Neural progenitor cell (in vitro differentiated cells): Measurements from ENCODE around the gene SEMA3E. TPM values are rescaled to one million over a fixed set of nuclear protein-coding genes. Genes with fewer than 3 reads are reported as not detected.

Source experiments
- DNase-seq: peaks from one replicate; pipeline ENCODE4 v3.0.0-alpha.2; 2016; ENCODE audit warnings: low spot score
- H2AFZ ChIP-seq: fragments of 200-600 bp; sonication (generic); replicated peaks from 2 replicates; pipeline ENCODE4 v1.6.1; 2016; ENCODE audit warnings: antibody characterized with exemption
- H3F3A ChIP-seq: fragments of 200-600 bp; sonication (generic); 2 replicates; pipeline ENCODE4 v1.6.1; 2016; ENCODE audit warnings: antibody characterized with exemption, low read depth
- H3K27ac ChIP-seq: fragments of 200-600 bp; sonication (generic); 2 replicates; pipeline ENCODE4 v1.5.1; 2016; ENCODE audit warnings: mild to moderate bottlenecking
- H3K27me3 ChIP-seq: fragments of 200-600 bp; sonication (generic); 2 replicates; pipeline ENCODE4 v1.6.1; 2016; ENCODE audit warnings: mild to moderate bottlenecking, moderate library complexity
- H3K36me3 ChIP-seq: fragments of 200-600 bp; sonication (generic); 2 replicates; pipeline ENCODE4 v1.5.1; 2016
- H3K4me1 ChIP-seq: fragments of 200-600 bp; sonication (generic); 2 replicates; pipeline ENCODE4 v1.6.1; 2016; ENCODE audit warnings: mixed run types
- H3K4me2 ChIP-seq: fragments of 200-600 bp; sonication (generic); 2 replicates; pipeline ENCODE4 v1.6.1; 2016
- H3K4me3 ChIP-seq: fragments of 200-600 bp; sonication (generic); 2 replicates; pipeline ENCODE4 v1.5.1; 2016
- H3K79me2 ChIP-seq: fragments of 200-600 bp; sonication (generic); 2 replicates; pipeline ENCODE4 v1.6.1; 2016; ENCODE audit warnings: low read depth
- H3K9ac ChIP-seq: fragments of 200-600 bp; sonication (generic); 2 replicates; pipeline ENCODE4 v1.6.1; 2016
- H3K9me3 ChIP-seq: fragments of 200-600 bp; sonication (generic); 2 replicates; pipeline ENCODE4 v1.5.1; 2016; ENCODE audit warnings: low read depth
- H4K20me1 ChIP-seq: fragments of 200-600 bp; sonication (generic); 2 replicates; pipeline ENCODE4 v1.6.1; 2016; ENCODE audit warnings: low read depth
- H3K27ac Mint-ChIP-seq: 3 replicates; pipeline ENCODE4 v1.8.0; 2021; ENCODE audit warnings: mixed read lengths
- H3K27me3 Mint-ChIP-seq: 2 replicates; pipeline ENCODE4 v1.8.0; 2022; ENCODE audit warnings: low read depth, mild to moderate bottlenecking, inconsistent platforms, moderate library complexity, mixed read lengths; ENCODE audit not compliant: insufficient read depth
- H3K36me3 Mint-ChIP-seq: 3 replicates; pipeline ENCODE4 v1.8.0; 2021; ENCODE audit warnings: mixed read lengths
- H3K4me1 Mint-ChIP-seq: 3 replicates; pipeline ENCODE4 v1.8.0; 2021; ENCODE audit warnings: mixed read lengths
- H3K4me3 Mint-ChIP-seq: 3 replicates; pipeline ENCODE4 v1.8.0; 2021; ENCODE audit warnings: mild to moderate bottlenecking, moderate library complexity, mixed read lengths
- H3K9me3 Mint-ChIP-seq: 3 replicates; pipeline ENCODE4 v1.8.0; 2020; ENCODE audit warnings: mixed read lengths
- EZH2 ChIP-seq: fragments of 200-600 bp; sonication (generic); IDR thresholded peaks from 2 replicates; pipeline ENCODE4 v1.6.1; 2017; ENCODE audit warnings: antibody characterized with exemption, mild to moderate bottlenecking, moderate library complexity
- EZH2phosphoT487 ChIP-seq: fragments of 200-600 bp; sonication (generic); IDR thresholded peaks from 2 replicates; pipeline ENCODE4 v1.6.1; 2017; ENCODE audit warnings: antibody characterized with exemption
- total RNA-seq: library from RNA; depleted of rRNA; stranded (reverse); fragments of >200 nt; gene quantifications from 2 replicates; pipeline ENCODE4 v1.2.3, GENCODE V29; 2015; ENCODE audit warnings: low replicate concordance
- TF ChIP-seq, protein P1 (sequence below): fragments of 200-600 bp; sonication (generic); IDR thresholded peaks from 2 replicates; pipeline ENCODE4 v1.5.1; 2017; ENCODE audit warnings: antibody characterized with exemption, mild to moderate bottlenecking

Gene SEMA3E
- total RNA-seq, 1 donor from 2014 or later = 5.5 TPM

- H3K4me1 ChIP-seq = no peaks in the 10 kb centered on the region
- no peak overlapping the region for H3K4me2 ChIP-seq
- no peak overlapping the region for H3K27ac ChIP-seq
- Mint-ChIP-seq H3K36me3 (no peaks in the 10 kb centered on the region), H3K4me3 (no peak overlapping the region), H3K4me1 (no peaks in the 10 kb centered on the region), H3K27ac (no peak overlapping the region), H3K27me3 (no peaks in the 10 kb centered on the region), H3K9me3 (no peaks in the 10 kb centered on the region)
- H2AFZ ChIP-seq = no peak overlapping the region
- H3K4me3 ChIP-seq = no peak overlapping the region
- no peaks in the 10 kb centered on the region for H3K36me3 ChIP-seq
- H3K9me3 ChIP-seq = no peaks in the 10 kb centered on the region
- H3F3A ChIP-seq = no peaks in the 10 kb centered on the region
- no peaks in the 10 kb centered on the region for H3K27me3 ChIP-seq
- H3K79me2 ChIP-seq = no peaks in the 10 kb centered on the region
- TF ChIP-seq, protein P1, sequence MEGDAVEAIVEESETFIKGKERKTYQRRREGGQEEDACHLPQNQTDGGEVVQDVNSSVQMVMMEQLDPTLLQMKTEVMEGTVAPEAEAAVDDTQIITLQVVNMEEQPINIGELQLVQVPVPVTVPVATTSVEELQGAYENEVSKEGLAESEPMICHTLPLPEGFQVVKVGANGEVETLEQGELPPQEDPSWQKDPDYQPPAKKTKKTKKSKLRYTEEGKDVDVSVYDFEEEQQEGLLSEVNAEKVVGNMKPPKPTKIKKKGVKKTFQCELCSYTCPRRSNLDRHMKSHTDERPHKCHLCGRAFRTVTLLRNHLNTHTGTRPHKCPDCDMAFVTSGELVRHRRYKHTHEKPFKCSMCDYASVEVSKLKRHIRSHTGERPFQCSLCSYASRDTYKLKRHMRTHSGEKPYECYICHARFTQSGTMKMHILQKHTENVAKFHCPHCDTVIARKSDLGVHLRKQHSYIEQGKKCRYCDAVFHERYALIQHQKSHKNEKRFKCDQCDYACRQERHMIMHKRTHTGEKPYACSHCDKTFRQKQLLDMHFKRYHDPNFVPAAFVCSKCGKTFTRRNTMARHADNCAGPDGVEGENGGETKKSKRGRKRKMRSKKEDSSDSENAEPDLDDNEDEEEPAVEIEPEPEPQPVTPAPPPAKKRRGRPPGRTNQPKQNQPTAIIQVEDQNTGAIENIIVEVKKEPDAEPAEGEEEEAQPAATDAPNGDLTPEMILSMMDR = no peak
- TF ChIP-seq EZH2 (no peak), EZH2phosphoT487 (no peak)
- DNase-seq = no peak
- H4K20me1 ChIP-seq = no peaks in the 10 kb centered on the region
- H3K9ac ChIP-seq = no peak overlapping the region
These were observed 62.7 kb downstream of the SEMA3E start for GRCh38 chr7:83586281-83586680.

GRCh38 chr7:83581667-83582435 is 67.1 kb downstream of the SEMA3E start:
- Histone ChIP-seq H2AFZ (no peak overlapping the region), H3K27me3 (no peaks in the 10 kb centered on the region), H3K79me2 (no peaks in the 10 kb centered on the region), H3K36me3 (no peaks in the 10 kb centered on the region), H3K4me1 (no peaks in the 10 kb centered on the region), H3K4me3 (no peak overlapping the region), H3K9me3 (no peaks in the 10 kb centered on the region), H3K27ac (no peak overlapping the region), H4K20me1 (no peaks in the 10 kb centered on the region), H3K9ac (no peak overlapping the region), H3F3A (no peaks in the 10 kb centered on the region), H3K4me2 (no peak overlapping the region)
- DNase-seq = no peak
- no peaks in the 10 kb centered on the region for H3K4me1 Mint-ChIP-seq
- H3K36me3 Mint-ChIP-seq = no peaks in the 10 kb centered on the region
- TF ChIP-seq EZH2 (no peak), EZH2phosphoT487 (no peak)
- TF ChIP-seq, protein P1 = no peak
- no peak overlapping the region for H3K4me3 Mint-ChIP-seq
- H3K27ac Mint-ChIP-seq = no peak overlapping the region
- no peaks in the 10 kb centered on the region for H3K9me3 Mint-ChIP-seq
- H3K27me3 Mint-ChIP-seq = no peaks in the 10 kb centered on the region

GRCh38 chr7:83579740-83580139 is 69.2 kb downstream of the SEMA3E start:
- H3K9me3 ChIP-seq = no peaks in the 10 kb centered on the region
- no peak overlapping the region for H3K9ac ChIP-seq
- H3K36me3 ChIP-seq = no peaks in the 10 kb centered on the region
- H3K79me2 ChIP-seq = no peaks in the 10 kb centered on the region
- TF ChIP-seq, protein P1 = no peak
- TF ChIP-seq EZH2phosphoT487 = no peak
- TF ChIP-seq EZH2 = no peak
- H3K27ac Mint-ChIP-seq = no peak overlapping the region
- no peaks in the 10 kb centered on the region for H3F3A ChIP-seq
- H4K20me1 ChIP-seq = no peaks in the 10 kb centered on the region
- H3K27ac ChIP-seq = no peak overlapping the region
- H3K27me3 ChIP-seq = no peaks in the 10 kb centered on the region
- no peaks in the 10 kb centered on the region for H3K4me1 ChIP-seq
- H2AFZ ChIP-seq = no peak overlapping the region
- H3K36me3 Mint-ChIP-seq = no peaks in the 10 kb centered on the region
- H3K27me3 Mint-ChIP-seq = no peaks in the 10 kb centered on the region
- H3K4me3 Mint-ChIP-seq = no peak overlapping the region
- no peaks in the 10 kb centered on the region for H3K4me1 Mint-ChIP-seq
- H3K4me3 ChIP-seq = no peak overlapping the region
- no peak for DNase-seq
- no peak overlapping the region for H3K4me2 ChIP-seq
- H3K9me3 Mint-ChIP-seq = no peaks in the 10 kb centered on the region
